Activated gamma-delta T cell treated with anti-CD3 and anti-CD28 coated beads, Interleukin-2, amount 50 U/mL, for 16 hours (primary cell): ENCODE measurements around the gene FOSL1.

ENCODE experiments used
- DNase-seq: peaks from one replicate; pipeline ENCODE4 v3.0.0-alpha.2; 2020; ENCODE audit warnings: low read depth

Gene FOSL1

DNA sequence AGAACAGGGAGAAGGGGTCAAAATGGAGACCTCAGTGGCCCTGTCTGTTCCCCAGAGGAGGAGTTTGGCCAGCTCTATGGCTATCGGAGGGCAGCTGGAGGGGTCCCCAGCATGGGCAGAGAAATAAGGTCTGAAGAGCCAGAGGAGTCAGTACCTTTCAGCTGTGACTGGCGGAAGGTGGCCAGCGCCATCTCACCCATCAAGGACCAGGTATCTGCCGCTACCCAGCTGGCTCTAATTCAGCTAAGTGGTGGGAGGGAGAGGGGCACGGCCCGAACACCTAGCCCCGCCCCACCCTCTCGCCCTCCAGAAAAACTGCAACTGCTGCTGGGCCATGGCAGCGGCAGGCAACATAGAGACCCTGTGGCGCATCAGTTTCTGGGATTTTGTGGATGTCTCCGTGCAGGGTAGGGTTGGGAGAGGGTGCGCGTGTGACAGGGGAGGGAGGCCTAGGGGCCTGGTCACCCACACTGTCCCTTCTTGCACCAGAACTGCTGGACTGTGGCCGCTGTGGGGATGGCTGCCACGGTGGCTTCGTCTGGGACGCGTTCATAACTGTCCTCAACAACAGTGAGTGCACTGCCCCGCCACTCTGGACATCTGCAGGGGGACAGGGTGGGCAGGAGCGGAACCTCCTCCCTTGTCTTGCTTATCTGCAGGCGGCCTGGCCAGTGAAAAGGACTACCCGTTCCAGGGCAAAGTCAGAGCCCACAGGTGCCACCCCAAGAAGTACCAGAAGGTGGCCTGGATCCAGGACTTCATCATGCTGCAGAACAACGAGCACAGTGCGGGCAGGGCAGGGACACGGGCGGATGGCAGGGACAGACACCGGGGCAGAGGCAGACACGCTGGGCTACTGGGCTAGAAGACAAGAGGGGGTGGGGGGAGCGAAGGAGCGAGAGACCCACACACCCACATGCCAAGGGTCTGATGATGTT is 17.8 kb downstream of the FOSL1 start:
- no peak for DNase-seq

DNA sequence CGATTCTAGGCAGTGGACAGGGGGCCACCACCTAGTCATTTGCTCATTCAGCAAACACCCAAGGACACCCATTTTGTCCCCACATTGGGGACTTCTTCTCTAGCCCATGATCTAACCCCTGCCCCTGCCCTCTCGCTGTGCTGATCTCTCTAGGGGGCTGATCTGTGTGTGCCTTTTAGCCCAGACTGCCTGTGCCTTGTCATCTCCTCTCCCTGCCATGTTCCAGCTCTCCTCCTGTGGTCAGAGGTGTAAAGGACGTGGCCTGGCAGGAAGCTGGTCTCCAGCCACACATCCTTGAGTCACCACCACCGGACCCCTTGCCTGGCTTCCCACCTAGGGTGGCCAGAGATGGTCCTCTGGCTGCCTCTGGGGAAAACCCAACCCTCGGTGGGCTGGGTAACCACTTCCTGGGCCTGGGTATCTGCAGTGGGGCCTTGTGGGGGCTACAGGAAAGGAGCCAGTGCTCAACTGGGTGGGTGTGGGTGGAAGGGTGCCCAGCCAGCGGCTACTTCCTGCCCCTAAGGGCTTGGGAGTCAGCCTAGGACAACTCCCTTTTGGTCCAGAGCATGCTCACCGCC is 19.3 kb downstream of the FOSL1 start:
- no peak for DNase-seq

DNA sequence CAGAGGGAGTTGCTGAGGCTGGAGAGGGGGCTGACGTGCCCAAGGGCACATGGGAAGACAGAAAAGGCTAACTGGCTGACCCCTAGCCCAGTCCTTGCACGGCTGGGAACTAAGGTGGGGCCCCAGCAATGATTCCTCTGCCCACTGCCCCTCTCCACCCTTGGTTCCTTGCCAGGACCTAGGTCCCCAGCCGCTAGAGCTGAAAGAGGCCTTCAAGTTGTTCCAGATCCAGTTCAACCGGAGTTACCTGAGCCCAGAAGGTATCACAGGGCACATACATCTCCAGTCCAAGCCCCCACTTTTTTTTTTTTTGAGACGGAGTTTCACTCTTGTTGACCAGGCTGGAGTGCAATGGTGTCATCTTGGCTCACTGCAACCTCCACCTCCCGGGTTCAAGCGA is 20.2 kb downstream of the FOSL1 start:
- DNase-seq = no peak

DNA sequence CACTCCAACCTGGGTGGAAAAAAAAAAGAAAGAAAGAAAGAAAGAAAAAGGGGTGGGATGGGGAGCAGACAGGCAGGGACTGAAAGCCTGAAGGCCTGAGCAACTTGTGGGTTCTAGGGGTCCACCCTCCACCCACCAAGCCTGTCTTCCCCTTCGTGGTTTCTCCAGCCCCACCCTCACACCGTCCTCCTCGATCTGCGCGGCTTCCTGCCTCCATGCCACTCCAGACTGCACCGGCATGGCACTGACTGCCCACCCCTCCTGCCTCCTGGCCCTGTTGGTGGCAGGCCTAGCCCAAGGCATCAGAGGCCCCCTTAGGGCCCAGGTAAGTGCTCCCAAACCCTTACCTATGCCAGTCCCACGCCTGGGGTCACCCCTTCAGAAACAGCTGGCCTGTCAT is 20.6 kb downstream of the FOSL1 start, which contains the start of gene CTSW:
Gene CTSW, plus strand, starts transcription at position 221 of the 400 bp plus-strand sequence. Its CDS starts 18 bp downstream, at position 239.
- no peak for DNase-seq

DNA sequence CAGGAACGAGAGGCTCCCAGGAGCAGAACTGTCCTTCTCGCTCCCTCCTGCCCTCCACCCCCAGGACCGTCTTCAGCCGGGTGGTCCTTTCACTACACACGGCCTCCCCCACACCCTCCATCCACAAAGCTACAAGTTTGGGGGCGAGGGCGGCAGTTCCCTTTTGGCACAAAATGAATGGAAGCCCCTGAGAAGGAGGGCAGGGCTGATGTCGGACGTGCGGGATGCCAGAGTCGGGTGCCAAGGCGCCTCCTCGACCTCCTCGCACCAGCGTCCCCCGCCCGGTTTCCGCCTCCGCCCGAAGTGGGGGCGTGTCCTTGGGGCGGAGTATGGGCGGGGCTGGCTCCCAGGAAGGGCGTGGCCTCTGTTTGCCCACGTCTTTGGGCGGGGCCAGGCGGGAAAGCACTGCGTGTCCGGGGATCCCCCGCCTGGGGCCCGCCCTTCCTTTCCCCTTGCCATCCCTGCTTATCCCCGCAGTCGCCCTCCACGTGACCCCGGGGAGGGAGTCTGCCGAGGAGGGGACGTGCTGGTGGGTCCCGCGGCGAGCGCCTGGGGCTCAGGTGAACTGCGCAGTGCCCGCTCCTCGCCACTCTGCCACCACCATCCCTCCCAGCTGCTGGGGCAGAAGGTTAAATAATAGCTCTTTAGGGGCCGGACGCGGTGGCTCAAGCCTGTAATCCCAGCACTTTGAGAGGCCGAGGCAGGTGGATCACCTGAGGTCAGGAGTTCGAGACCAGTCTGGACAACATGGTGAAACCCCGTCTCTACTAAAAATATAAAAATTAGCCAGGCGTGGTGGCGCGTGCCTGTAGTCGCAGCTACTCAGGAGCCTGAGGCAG is 26.7 kb downstream of the FOSL1 start:
- DNase-seq = peak; percentile 94

DNA sequence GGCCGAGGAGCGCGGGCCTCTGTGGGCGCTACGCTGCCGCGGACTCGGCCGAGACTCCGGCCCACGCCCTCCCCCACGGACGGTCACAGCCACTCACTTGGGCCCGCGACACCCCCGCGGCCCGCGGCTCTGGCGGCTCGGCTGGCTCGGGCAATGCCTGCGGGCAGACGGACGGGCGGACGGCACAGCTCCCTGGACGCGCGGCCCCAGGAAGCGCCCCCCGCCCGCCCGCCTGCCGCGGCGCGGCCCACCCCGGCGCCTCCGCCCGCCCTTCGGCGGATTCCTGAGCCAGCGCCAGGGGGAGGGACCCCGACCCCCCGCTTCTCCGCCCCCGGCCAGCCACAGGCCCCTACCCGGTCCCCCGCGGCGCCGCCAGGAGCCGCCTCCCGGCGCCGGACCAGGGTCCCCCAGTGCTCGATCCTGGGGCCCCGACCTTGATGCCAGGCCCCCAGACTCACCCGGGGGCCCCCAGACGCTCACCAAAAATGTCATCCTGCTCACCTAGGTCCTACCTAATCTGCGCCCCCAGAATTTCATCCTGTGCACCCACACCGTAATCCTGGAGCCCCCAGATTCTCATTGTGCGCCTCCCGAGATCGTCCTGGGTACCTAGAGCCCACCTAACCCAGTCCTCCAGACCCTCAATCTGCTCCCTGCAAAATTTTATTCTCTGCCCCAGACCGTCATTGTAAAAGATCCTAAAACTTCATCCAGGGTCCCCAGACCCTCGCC is 27.4 kb downstream of the FOSL1 start, which contains the start of gene EFEMP2:
Gene EFEMP2, minus strand, starts transcription at position 215 of the 732 bp plus-strand sequence. CDS start 446 bp downstream, outside the sequence.
- DNase-seq = no peak

DNA sequence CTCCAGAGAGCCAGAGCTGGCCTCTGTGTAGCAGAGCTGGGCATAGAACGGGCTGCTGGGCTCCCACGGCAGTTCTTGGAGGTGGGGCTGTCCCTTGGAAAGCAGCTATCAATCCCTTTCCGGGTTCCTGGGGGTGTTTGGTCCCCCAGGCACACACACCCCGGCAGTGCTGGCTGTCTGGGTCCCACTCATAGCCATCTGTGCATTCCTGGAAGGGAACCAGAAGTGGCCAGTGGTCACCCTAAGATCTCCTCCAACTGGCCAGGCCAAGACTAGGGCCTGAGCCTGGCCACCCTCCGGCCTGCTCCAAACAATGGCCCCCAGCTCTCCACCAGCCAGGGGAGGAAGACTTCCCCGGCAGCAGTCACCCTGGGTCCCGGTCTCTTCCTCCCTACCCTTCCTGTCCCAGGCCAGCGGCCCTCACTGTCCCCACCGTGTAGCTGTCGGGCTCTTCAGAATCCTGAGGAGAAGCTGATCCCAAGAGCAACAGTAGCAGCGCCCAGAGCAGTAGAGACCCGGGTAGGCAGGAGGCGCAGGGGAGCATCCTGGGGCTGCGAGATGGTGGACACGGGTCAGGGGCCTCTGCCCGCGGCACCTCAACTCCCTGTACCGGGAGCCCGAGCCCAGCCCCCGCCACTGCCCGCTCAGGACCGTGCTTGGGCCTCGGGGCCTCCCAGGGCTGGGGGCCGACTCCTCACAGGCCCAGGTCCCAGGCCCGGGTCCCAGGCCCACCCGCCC is 28.2 kb downstream of the FOSL1 start:
- DNase-seq = no peak

DNA sequence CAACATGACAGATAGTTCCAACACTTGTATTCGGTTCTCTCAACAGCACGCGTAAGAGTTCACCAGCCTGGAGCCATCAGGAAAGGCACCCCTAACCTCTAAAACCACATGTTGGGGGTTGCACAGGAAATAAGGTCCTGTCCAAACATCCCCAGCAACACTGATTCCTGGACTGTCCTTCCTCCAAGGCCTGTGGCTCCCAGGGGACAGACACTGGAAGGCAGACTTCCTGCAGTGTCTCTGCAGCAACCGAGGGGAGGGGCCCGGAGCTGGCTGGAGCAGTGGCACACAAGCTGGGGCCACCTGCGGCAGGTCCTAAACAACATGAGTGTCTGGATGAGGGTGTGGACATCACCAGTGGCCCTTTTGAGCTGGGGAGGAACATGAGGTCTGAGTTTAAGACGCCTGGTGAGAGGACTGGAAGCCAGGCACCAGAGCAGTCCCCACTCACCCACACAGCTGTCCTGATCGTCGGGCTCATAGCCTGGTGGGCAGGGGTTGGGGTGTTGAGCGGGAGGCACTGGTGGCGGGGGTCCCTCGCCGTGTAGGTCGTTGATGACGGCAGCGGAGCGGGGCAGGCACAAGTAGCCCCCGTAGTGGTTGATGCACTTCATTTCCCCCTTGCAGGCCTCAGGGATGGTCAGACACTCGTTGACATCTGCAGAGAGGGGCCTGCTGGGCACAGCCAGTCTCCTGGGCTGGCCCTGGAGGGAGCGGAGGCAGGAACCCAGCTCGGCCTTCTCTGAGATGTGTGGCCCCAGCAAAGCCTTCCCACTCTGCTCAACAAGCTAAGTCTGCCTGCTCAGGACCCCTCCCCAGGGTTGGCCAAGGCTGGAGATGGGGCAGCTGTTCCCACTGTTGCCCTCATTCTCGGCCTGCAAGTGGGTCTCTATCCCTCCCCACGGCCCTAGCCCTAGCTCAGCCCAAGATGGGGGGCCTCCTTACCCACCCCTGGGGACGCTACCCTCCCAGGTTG is 29.2 kb downstream of the FOSL1 start:
- no peak for DNase-seq

DNA sequence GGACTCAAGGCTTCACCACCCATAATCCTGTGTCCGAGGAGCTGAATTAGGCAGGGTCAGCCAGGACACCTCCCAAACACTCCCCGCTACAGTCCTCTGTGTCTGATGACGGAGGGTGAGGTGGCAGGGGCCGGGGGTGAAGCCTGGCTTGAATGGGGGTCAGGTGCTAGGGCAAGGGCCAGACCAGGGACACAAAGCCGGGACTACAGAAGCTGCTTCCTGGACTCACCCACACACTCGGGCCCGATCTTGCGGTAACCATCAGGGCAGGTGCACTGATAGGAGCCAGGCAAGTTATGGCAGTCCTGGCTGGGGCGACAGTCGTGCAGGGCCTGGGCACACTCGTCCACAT is 29.9 kb downstream of the FOSL1 start:
- DNase-seq = no peak

DNA sequence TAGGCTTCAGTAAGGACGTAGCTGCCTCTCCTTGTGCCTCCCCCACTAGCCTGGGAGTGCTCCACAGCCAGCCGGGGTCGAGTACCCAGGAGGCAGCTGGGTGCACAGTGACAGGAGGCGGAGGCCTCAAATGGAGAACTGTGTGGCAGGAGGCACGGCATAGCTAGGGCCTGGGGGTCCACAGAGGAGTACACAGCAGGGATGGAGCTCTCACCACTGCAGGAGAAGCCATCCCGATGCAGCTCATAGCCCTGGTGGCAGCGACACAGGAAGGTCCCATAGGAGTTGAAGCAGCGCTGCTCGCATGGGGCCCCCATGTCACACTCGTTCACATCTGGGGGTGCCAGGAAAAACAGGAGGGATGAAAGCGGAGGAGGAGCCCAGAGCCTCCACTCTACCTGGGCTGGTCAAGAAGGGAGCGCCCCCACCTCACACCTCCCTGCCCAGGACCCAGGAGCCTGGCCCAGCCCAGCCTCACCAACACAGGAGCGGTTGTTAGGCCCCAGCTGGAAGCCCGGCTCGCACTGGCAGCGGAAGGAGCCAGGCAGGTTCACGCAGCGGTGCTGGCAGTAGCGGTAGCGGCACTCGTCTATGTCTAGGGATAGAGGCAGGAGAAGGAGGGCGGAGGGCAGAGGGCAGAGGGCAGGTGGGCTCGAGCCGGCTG is 30.4 kb downstream of the FOSL1 start:
- DNase-seq = no peak

DNA sequence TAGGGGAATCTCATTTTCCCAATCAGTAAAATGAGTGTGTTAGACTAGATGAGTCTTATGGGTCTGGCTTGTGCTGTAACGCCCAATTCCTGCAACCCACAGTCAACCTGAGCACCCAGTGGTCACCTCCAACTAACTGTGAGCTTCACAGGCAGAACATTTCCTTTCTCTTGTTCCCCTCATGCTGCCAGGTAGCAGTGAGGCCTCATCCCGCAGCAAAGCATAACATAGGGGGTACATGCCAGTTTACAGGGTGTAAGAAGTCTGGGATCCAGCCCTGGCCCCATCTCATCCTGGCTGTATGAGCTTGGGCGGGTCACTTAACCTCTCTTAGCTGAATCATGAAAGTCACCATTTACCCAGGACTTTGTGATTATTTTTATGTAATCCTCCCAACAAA is 31.3 kb downstream of the FOSL1 start:
- DNase-seq = no peak

DNA sequence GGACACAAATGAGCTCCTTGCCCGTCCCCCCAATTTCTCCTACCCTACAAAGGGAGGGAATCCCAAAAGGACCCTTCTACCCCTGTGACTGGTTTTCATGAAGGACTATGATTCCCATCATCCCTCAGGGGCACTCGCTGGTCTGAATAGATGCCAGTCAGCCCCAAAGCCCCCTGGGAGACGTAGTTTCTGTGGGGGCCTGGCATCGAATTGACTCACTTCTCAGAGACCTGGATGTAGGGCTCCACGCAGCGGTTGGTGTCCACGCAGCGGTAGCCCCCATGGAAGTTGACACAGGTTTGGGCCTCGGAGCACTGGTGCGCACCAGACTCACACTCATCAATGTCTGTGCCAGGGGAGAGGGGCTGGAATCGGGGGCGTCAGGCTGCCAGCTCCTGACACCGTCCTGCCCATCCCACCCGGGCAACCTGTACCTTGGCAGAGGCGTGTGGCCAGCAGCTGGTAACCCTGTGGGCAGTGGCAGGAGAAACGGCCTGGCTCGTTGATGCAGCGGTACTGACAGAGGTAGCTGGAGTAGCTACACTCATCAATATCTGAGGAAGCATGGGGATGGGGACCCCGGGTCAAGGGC is 32.0 kb downstream of the FOSL1 start:
- DNase-seq = no peak

DNA sequence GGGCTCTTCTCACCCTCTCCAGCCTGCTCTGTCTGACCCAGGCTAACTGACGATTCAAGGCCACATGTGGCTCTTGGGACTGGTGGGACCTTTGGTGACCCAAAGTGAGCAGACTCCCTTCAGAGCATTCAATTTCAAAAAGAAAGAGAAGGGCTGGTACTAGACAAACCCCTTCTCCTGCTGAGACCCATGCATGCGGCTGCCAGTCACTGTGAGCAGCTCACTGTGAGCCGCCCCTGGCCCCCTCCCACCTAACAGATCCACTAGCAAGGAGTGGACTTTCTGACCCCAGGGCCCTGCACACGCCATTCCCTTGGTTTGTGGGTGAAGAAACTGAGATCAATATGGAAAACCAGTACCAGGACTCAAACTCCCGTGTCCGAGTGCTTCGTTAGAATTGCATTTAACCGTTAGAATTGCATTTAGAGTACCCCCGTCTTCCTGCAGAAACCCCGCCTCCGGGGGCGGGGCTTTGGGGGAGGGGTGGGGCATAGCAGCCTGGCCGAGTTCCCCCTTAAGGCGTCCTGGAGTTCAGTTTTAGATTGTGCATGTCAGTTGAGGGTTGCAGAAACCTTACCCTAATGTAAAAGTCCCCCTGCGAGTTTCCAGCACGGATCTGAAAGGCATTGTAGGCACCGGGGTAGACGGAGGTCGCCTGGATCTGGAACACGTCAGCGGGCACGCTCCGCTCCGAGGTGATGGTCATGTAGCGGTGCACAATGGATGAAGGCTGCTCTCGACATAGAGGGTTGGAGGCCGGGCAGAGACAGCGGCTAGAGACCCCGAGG is 32.7 kb downstream of the FOSL1 start:
- no peak for DNase-seq

DNA sequence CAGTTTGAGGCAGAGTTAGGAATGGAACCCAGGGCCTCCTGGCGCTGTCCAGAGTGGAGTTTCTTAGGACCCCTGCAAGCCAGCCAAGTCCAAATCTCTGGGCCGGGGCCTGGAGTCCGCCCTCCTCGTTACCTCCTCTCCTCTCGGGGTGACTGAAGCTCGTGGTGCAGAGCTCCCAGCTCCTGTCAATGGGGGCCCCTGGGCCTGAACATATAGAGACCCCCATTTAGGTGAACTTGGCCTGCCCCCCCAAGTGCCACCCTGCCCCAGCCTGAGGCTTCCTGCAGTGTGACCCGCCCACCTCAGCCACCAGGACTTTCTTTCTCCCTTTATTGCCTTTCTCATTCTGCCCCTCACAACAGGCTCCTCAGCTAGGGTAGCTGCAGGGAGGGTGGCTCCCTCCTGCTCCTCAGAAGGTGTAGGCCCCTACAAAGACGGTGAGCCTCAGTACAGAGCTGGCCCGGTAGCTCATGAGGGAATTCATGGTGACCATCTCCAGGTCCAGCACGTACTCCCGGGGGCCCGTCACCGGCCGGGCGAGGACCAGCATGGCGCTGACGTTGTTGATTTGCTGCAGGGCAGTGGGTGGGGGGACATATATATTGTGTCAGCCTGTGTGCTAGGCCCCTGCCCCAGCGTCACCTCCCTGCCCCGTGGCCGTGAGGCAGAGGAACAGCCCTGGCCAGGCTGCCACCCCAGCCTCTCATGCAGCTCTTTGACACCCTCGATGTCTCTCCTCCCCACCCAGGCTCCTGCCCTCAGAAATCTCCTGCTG is 33.5 kb downstream of the FOSL1 start:
- DNase-seq = no peak

DNA sequence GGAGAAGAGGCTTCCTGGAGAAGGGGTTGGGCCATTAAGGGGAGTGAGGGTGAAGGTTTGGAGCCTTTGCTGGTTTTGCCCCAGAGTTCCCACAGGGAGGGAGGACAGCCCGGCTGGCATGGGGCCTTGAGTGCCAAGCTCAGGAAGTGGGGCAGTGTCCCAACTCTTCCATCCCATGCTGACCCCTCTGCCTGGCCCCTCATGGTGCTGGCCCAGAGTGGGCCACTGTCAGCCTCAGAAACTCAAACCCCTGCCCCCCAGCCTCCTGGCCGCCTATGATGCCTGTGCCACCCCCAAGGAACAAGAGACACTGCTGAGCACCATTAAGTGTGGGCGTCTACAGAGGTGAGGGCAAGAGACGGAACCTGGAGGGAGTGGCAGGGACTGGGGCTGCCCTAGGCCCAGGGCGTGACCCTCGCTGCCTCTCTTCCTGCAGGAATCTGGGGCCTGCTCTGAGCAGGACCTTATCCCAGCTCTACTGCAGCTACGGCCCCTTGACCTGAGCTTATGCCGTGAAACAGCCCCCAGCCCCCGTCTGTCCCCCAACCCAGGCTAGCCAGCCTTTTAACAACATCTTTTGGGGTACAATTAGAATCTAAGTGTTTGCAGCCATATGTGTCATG is 34.5 kb downstream of the FOSL1 start:
- no peak for DNase-seq

DNA sequence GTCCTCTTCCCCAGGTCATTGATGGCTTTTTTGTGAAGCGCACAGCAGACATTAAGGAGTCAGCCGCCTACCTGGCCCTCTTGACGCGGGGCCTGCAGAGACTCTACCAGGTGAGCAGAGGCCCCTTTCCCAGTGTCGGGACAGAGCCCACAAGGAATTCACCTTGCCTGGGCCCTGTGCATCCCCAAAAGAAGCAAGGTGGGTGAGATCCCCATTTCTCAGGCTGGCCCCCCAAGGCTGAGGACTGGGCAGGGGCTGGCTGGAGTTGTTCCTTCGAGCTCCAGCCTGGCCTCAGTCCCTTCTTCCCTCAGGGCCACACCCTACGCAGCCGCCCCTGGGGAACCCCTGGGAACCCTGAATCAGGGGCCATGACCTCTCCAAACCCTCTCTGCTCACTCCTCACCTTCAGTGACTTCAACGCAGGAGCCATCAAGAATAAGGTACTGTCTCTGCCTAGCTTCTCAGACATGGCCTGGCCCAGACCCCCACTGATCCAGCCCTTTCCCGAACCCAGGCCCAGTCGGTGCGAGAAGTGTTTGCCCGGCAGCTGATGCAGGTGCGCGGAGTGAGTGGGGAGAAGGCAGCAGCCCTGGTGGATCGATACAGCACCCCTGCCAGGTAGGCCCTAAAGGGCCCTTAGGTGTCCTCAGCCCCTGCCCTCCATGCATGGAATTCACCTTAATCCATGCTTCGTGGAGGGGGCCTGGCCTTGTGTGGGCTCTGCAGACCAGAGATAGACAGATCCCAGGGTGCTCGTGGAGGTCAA is 35.3 kb downstream of the FOSL1 start:
- no peak for DNase-seq
